ENCODE results near the gene ACOT6.
A peak's percentile ranks its signal among the peaks of the same experiment; 100 is the strongest.
"Not testable (repeated sequence)": the region's sequence is repeated elsewhere in the genome, so short reads cannot be mapped to it uniquely, and the experiment has no call there.

The ACOT6 gene

GRCh38 chr14:73644531-73645247 is 32.4 kb downstream of the ACOT6 start, which contains the start of gene DNAL1:
DNAL1 (plus strand) TSS chr14:73644986; CDS start chr14:73645040, 54 bp downstream.
- DNase-seq (ENCODE audit: low spot score) (peak; percentile 76), FAIRE-seq (peak; percentile 10)

- FAIRE-seq (no peak), DNase-seq (ENCODE audit: low spot score) (no peak)
Measured at GRCh38 chr14:73645248-73645610, 32.9 kb downstream of the ACOT6 start.

DNA sequence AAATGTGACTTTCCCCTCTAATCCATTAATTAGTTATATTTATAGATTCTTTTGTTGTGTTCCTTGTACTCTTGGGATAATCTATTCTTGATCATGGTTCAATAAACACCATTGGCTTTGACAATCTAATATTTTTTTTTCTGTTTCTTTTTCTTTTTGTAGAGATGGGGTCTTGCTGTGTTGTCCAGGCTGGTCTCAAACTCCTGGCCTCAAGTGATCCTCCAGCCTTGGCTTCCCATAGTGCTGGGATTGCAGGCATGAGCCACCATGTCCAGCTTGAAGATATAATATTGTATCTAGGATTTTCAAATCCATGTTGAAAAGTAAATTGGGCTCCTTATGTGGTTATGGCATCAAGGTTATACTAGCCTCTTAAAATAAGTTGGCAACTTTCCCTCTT is 38.7 kb downstream of the ACOT6 start:
- FAIRE-seq: no peak
- no peak for DNase-seq (ENCODE audit: low spot score)

GRCh38 chr14:73655851-73656250 is 43.5 kb downstream of the ACOT6 start:
- no peak for DNase-seq (ENCODE audit: low spot score)
- no peak for FAIRE-seq

DNA sequence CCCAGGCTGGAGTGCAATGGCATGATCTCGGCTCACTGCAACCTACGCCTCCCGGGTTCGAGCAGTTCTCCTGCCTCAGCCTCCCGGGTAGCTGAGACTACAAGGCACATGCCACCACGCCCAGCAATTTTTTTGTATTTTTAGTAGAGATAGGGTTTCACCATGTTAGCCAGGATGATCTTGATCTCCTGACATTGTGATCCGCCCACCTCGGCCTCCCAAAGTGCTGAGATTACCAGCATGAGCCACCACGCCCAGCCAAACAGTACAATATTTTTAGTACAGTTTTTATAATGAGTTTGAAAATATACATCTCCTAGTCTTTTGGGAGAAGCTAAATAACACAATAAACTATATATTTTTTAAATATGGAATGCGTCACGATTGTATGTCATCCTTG is 46.9 kb downstream of the ACOT6 start:
- FAIRE-seq; DNase-seq (ENCODE audit: low spot score): not testable (repeated sequence)

- FAIRE-seq: no peak
Measured at GRCh38 chr14:73660511-73660910, 48.2 kb downstream of the ACOT6 start.

GRCh38 chr14:73661872-73662271 is 49.6 kb downstream of the ACOT6 start:
- DNase-seq (ENCODE audit: low spot score): no peak
- FAIRE-seq: no peak

More at GRCh38 chr14:73660511-73660910, 48.2 kb downstream of the ACOT6 start:
- DNase-seq (ENCODE audit: low spot score): no peak

- DNase-seq (ENCODE audit: low spot score) (peak; percentile 80), FAIRE-seq (peak; percentile 92)
Measured at GRCh38 chr14:73662487-73662943, 50.2 kb downstream of the ACOT6 start.

DNA sequence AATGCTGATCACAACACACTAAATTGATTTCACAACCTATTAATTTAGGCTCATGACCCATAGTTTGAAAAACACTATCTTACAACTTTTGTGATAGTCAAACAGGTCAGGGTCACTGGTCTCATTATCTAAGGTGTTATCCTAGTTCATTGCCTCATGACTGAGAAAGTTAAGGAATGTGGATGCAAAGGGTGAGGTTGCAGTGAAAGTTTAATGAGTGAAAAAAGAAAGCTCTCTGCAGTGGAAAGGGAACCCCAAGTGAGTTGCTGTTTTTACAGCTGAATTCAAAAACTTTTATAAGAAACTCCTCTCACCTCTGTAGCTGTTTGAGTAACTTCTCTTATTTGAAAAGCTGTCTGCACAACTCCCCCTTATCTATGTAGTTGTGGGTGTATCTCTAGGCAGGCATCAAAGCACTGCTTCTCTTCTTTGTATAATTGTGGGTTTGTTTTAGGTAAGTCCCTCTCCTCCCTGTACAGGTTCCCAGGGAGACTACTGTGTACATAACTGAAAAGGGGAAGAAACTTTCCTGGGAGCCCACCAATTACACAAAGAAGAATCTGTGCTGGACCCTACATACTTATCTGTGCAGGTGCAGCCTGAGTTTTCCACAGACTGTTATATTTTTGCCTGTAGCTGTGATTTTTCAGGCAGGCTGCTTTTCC is 51.4 kb downstream of the ACOT6 start:
- DNase-seq (ENCODE audit: low spot score): no peak

GRCh38 chr14:73665130-73665529 is 52.8 kb downstream of the ACOT6 start:
- FAIRE-seq (no peak), DNase-seq (ENCODE audit: low spot score) (no peak)

More for the DNA sequence above, 51.4 kb downstream of the ACOT6 start:
- FAIRE-seq: no peak

DNA sequence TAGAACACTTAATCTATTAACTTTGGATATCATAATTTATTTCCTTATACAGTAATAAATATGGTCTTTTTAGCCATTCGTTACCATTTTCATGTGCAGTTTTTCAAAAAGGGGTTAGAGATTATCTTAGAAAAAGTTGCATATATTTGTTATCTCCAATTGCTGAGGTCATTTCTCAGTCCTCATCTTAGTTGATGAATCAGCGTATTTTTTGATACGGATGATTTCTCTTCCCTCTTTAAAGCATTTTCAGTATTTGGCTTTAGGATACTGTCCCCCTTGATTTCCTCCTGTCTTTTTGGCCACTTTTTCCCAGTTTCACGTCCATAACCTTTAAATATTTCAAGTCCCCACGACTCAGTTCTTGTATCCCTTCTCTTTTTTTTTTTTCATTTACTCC is 54.3 kb downstream of the ACOT6 start:
- FAIRE-seq (no peak), DNase-seq (ENCODE audit: low spot score) (no peak)

DNA sequence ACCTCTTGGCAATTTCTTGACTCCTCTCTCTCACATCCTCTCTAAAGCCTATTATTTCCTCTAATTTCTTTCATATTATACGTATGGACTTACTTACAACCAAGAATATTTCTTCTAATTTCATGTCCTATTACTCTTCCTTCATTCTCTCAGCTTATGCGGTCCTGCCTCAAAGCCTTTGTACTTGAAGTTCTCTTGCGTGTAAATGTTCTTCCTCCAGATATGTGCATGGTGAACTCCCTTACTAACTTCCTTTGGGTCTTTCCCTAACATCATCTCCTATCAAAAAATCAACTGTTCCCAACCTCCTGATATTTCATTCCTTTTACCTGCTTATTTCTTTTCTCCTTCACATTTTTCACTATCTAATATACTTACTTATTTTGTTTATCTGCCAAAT is 55.5 kb downstream of the ACOT6 start:
- FAIRE-seq (no peak), DNase-seq (ENCODE audit: low spot score) (no peak)
